Loucy (cell line): Measurements from ENCODE around the gene PPP1CB.

ENCODE experiments used
- H2AFZ ChIP-seq: fragments of 200-600 bp; sonication (generic); 2 replicates; pipeline ENCODE4 v1.6.0; 2016; ENCODE audit warnings: antibody characterized with exemption, mild to moderate bottlenecking, low read length, moderate library complexity
- H3F3A ChIP-seq: fragments of 200-600 bp; 2 replicates; pipeline ENCODE4 v1.6.0; 2016; ENCODE audit warnings: antibody characterized with exemption, low read depth, mild to moderate bottlenecking
- H3K27me3 ChIP-seq: fragments of 200-600 bp; sonication (generic); 2 replicates; pipeline ENCODE4 v1.6.1; 2014; ENCODE audit warnings: low read length, mild to moderate bottlenecking; ENCODE audit not compliant: insufficient read depth, poor library complexity, severe bottlenecking
- H3K36me3 ChIP-seq: fragments of 200-600 bp; sonication (generic); 2 replicates; pipeline ENCODE4 v1.6.1; 2016; ENCODE audit warnings: low read length; ENCODE audit not compliant: insufficient read depth
- H3K4me1 ChIP-seq: fragments of 200-600 bp; sonication (generic); 2 replicates; pipeline ENCODE4 v1.5.1; 2014; ENCODE audit warnings: low read length, mild to moderate bottlenecking; ENCODE audit not compliant: insufficient read depth, poor library complexity, severe bottlenecking
- H3K4me2 ChIP-seq: fragments of 200-600 bp; sonication (generic); 2 replicates; pipeline ENCODE4 v1.6.0; 2014; ENCODE audit warnings: antibody characterized with exemption, low read length, low read depth, mild to moderate bottlenecking; ENCODE audit not compliant: poor library complexity, severe bottlenecking
- H3K4me3 ChIP-seq: fragments of 200-600 bp; sonication (generic); 2 replicates; pipeline ENCODE4 v1.5.1; 2014; ENCODE audit warnings: low read length, mild to moderate bottlenecking, mixed read lengths; ENCODE audit not compliant: poor library complexity, severe bottlenecking
- H3K79me2 ChIP-seq: fragments of 200-600 bp; sonication (generic); 2 replicates; pipeline ENCODE4 v1.6.1; 2014; ENCODE audit warnings: low read length; ENCODE audit not compliant: insufficient read depth
- H3K9ac ChIP-seq: fragments of 200-600 bp; sonication (generic); 2 replicates; pipeline ENCODE4 v1.6.0; 2014; ENCODE audit warnings: mild to moderate bottlenecking, low read depth, low read length, moderate library complexity; ENCODE audit not compliant: poor library complexity, severe bottlenecking
- H3K9me2 ChIP-seq: fragments of 200-600 bp; sonication (generic); replicated peaks from 2 replicates; pipeline ENCODE4 v1.6.1; 2016; ENCODE audit warnings: low read depth, low read length, mixed read lengths
- H3K9me3 ChIP-seq: fragments of 200-600 bp; sonication (generic); 2 replicates; pipeline ENCODE4 v1.6.1; 2014; ENCODE audit warnings: mild to moderate bottlenecking, antibody characterized with exemption, low read length, low read depth; ENCODE audit not compliant: insufficient read depth
- H4K20me1 ChIP-seq: fragments of 200-600 bp; sonication (generic); 2 replicates; pipeline ENCODE4 v1.6.0; 2014; ENCODE audit warnings: antibody characterized with exemption, low read length, mild to moderate bottlenecking; ENCODE audit not compliant: insufficient read depth, poor library complexity, severe bottlenecking
- EZH2phosphoT487 ChIP-seq: fragments of 200-600 bp; IDR thresholded peaks from 2 replicates; pipeline ENCODE4 v1.6.1; 2018; ENCODE audit warnings: antibody characterized with exemption, mild to moderate bottlenecking, moderate library complexity, borderline replicate concordance
- TF ChIP-seq, protein P1 (sequence below): fragments of 200-600 bp; sonication (generic); conservative IDR thresholded peaks from 2 replicates; pipeline ENCODE4 v1.5.1; 2014; ENCODE audit warnings: mild to moderate bottlenecking, antibody characterized with exemption, low read length

PPP1CB gene

DNA sequence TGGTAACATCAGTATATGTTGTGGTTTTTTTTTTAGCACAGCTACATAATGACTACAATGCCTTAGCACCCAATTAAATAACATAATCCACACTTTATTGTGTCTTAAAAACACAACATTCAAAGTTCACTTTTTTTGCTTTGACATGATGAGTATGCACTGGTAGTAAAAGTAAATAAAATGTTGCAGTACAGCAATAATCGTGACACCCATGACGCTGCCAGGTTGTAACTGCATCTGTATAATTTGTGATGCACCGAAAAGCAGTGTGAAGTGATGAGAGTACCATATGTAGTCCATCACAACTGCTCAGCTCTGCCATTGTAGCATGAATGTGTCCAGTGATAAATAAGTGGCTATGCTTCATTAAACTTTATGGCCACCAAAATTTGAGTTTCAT lies 15.7 kb downstream of the PPP1CB start:
- no peaks in the 10 kb centered on the region for H3K9me3 ChIP-seq
- peaks cover 100% of the 10 kb centered on the region for H3K79me2 ChIP-seq
- H4K20me1 ChIP-seq: peaks cover 99% of the 10 kb centered on the region
- H3K36me3 ChIP-seq: peaks cover 7% of the 10 kb centered on the region; the same call in 1 of the 2 replicates
- H3K9me2 ChIP-seq: no peaks in the 10 kb centered on the region
- no peak overlapping the region for H3K4me3 ChIP-seq
- H3F3A ChIP-seq: no peaks in the 10 kb centered on the region
- H3K27me3 ChIP-seq: no peaks in the 10 kb centered on the region
- H3K4me2 ChIP-seq: no peak overlapping the region
- no peak overlapping the region for H3K9ac ChIP-seq
- no peak overlapping the region for H2AFZ ChIP-seq
- peaks cover 5% of the 10 kb centered on the region for H3K4me1 ChIP-seq
- no peak for TF ChIP-seq EZH2phosphoT487
- TF ChIP-seq, protein P1, sequence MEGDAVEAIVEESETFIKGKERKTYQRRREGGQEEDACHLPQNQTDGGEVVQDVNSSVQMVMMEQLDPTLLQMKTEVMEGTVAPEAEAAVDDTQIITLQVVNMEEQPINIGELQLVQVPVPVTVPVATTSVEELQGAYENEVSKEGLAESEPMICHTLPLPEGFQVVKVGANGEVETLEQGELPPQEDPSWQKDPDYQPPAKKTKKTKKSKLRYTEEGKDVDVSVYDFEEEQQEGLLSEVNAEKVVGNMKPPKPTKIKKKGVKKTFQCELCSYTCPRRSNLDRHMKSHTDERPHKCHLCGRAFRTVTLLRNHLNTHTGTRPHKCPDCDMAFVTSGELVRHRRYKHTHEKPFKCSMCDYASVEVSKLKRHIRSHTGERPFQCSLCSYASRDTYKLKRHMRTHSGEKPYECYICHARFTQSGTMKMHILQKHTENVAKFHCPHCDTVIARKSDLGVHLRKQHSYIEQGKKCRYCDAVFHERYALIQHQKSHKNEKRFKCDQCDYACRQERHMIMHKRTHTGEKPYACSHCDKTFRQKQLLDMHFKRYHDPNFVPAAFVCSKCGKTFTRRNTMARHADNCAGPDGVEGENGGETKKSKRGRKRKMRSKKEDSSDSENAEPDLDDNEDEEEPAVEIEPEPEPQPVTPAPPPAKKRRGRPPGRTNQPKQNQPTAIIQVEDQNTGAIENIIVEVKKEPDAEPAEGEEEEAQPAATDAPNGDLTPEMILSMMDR: no peak

DNA sequence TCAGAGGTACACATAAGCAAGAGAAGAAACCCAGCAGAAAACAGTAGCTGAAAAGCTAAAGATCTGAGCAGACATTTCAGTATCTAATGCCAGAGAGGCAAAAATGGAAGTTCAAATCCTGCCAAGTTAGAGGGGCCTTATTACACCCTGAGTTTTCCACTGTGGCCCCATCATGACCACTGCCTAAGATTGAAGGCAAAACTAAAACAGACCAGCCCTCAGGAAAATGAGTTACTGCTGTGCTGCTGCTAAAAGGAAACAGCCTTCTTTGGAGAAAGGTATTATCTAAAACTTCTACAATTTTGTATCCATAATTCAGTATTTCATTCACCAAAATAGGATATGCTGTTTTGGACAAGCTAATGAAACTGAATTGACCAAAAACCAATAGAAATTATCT lies 16.8 kb downstream of the PPP1CB start:
- no peaks in the 10 kb centered on the region for H3F3A ChIP-seq
- peaks cover 5% of the 10 kb centered on the region for H3K4me1 ChIP-seq
- no peak overlapping the region for H3K4me2 ChIP-seq
- peaks cover 100% of the 10 kb centered on the region for H3K79me2 ChIP-seq
- TF ChIP-seq, protein P1: no peak
- TF ChIP-seq EZH2phosphoT487: no peak
- H3K27me3 ChIP-seq: no peaks in the 10 kb centered on the region
- no peaks in the 10 kb centered on the region for H3K9me3 ChIP-seq
- H3K9me2 ChIP-seq: no peaks in the 10 kb centered on the region
- H3K4me3 ChIP-seq: no peak overlapping the region
- H4K20me1 ChIP-seq: peaks cover 98% of the 10 kb centered on the region
- no peak overlapping the region for H2AFZ ChIP-seq
- no peaks in the 10 kb centered on the region for H3K36me3 ChIP-seq
- no peak overlapping the region for H3K9ac ChIP-seq

DNA sequence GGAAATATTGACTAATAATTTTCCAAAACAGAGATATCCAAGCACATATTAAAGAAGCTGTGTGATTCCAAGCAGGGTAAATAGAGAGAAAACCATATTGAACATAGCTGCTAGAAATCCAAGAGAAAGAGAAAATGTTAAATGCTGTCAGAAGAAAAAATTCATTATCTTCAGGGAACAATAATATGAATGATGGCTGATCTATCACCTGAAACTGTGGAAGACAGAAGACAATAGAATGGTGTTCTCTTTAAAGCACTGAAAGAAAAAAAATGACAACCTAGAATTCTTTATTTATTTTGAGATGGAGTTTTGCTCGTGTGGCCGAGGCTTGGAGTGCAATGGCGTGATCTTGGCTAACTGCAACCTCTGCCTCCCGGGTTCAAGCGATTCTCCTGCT lies 17.3 kb downstream of the PPP1CB start:
- no peaks in the 10 kb centered on the region for H3F3A ChIP-seq
- no peaks in the 10 kb centered on the region for H3K9me2 ChIP-seq
- TF ChIP-seq, protein P1: no peak
- TF ChIP-seq EZH2phosphoT487: no peak
- H4K20me1 ChIP-seq: peaks cover 98% of the 10 kb centered on the region
- peaks cover 100% of the 10 kb centered on the region for H3K79me2 ChIP-seq
- H3K4me2 ChIP-seq: no peak overlapping the region
- H3K9ac ChIP-seq: no peak overlapping the region
- no peaks in the 10 kb centered on the region for H3K36me3 ChIP-seq
- H2AFZ ChIP-seq: no peak overlapping the region
- H3K9me3 ChIP-seq: no peaks in the 10 kb centered on the region
- no peak overlapping the region for H3K4me3 ChIP-seq
- peaks cover 5% of the 10 kb centered on the region for H3K4me1 ChIP-seq
- H3K27me3 ChIP-seq: no peaks in the 10 kb centered on the region
